ENCODE measurements around the gene USP33. TPM values are rescaled to one million over a fixed set of nuclear protein-coding genes. Genes with fewer than 3 reads are reported as not detected.

USP33 gene
- total RNA-seq, 4 donors from 2014 or later = 50.9 to 90.5 (median 69.4) TPM

DNA sequence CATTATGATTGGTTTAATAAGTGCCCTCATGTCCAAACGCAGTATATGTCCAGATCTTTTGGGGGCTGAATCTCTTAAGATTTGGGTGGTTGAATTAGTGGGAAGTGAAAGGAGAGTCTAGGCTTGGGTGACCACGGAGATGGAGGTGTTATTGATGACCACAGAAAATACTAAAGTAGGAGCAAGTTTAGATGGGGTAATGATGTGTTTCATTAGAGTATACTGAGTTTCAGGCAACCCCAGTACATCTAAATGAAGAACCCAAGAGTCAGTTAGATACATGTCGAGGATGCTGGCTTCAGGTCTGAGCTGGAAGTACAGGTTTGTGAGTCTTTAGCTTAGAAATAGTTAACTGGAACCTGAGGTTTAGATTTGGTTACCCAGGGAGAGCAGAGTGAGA, 70.7 kb downstream of the USP33 start:
- no peaks in the 10 kb centered on the region for H3K9me3 ChIP-seq
- H3K27ac ChIP-seq = no peak overlapping the region
- peaks cover 0 to 5% (median 4%) of the 10 kb centered on the region in 4 donors for H3K4me1 ChIP-seq
- in situ Hi-C loops (cut with MboI; ENCODE audit: low pct_ligation_motif_present in 1 of 4, low pct_unique_long_range_greater_than_20kb in 1 of 4, low sequenced_read_pairs in 3 of 4) = no loop called here
- no peaks in the 10 kb centered on the region for H3K27me3 ChIP-seq
- intact Hi-C loops (cut with DNase I; ENCODE audit: low total_unique reads) = no loop called here
- H3K36me3 ChIP-seq = peaks cover 0 to 3% (median under 1%) of the 10 kb centered on the region in 4 donors
- no peak for DNase-seq
- WGBS, 2 donors (ENCODE audit: low coverage in 1 of 2) = 78 to 89% methylated on average over 3 of the region's 3 CpGs
- no peak for TF ChIP-seq POLR2A (IDR thresholded peaks at IDR 0.05)
- no peak for TF ChIP-seq EP300 (IDR thresholded peaks at IDR 0.05; ENCODE audit: low read depth)
- TF ChIP-seq POLR2AphosphoS5 (IDR thresholded peaks at IDR 0.05) = no peak
- TF ChIP-seq, protein P1, sequence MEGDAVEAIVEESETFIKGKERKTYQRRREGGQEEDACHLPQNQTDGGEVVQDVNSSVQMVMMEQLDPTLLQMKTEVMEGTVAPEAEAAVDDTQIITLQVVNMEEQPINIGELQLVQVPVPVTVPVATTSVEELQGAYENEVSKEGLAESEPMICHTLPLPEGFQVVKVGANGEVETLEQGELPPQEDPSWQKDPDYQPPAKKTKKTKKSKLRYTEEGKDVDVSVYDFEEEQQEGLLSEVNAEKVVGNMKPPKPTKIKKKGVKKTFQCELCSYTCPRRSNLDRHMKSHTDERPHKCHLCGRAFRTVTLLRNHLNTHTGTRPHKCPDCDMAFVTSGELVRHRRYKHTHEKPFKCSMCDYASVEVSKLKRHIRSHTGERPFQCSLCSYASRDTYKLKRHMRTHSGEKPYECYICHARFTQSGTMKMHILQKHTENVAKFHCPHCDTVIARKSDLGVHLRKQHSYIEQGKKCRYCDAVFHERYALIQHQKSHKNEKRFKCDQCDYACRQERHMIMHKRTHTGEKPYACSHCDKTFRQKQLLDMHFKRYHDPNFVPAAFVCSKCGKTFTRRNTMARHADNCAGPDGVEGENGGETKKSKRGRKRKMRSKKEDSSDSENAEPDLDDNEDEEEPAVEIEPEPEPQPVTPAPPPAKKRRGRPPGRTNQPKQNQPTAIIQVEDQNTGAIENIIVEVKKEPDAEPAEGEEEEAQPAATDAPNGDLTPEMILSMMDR (IDR thresholded peaks at IDR 0.05) = no peak
- H3K4me3 ChIP-seq = no peak overlapping the region

DNA sequence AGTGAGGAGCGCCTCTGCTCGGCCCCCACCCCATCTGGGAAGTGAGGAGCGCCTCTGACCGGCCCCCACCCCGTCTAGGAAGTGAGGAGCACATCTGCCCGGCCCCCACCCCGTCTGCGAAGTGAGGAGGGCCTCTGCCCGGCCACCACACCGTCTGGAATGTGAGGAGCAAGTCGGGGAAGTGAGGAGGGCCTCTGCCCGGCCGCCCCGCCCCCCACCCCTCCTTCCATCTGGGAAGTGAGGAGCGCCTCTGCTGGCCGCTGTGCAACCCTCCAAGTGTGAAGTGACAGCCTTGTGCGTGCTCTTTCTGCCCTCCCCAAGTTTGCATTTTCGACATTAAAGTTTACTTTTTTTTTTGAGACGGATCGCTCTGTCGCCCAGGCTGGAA, 72.1 kb downstream of the USP33 start:
- H3K36me3 ChIP-seq = no peaks in the 10 kb centered on the region
- peaks cover 0 to 10% (median 9%) of the 10 kb centered on the region in 4 donors for H3K4me1 ChIP-seq
- TF ChIP-seq, protein P1 (IDR thresholded peaks at IDR 0.05) = peak in 4 of 5 experiments; percentile 22 to 42 (median 32)
- TF ChIP-seq EP300 (IDR thresholded peaks at IDR 0.05; ENCODE audit: low read depth) = no peak
- H3K27ac ChIP-seq = peak overlapping the region in 1 of 4 donors; percentile 3
- no peaks in the 10 kb centered on the region for H3K27me3 ChIP-seq
- in situ Hi-C loops (cut with MboI; ENCODE audit: low pct_ligation_motif_present in 1 of 4, low pct_unique_long_range_greater_than_20kb in 1 of 4, low sequenced_read_pairs in 3 of 4) (no loop called here), intact Hi-C loops (cut with DNase I; ENCODE audit: low total_unique reads) (no loop called here)
- WGBS, 2 donors (ENCODE audit: low coverage in 1 of 2) = 46% methylated on average over 16 of the region's 21 CpGs; no CpG with 5 or more reads in 1 of the 2 donors
- DNase-seq = no peak
- no peaks in the 10 kb centered on the region for H3K9me3 ChIP-seq
- peak overlapping the region in 3 of 4 donors; percentile 16 to 27 (median 20) for H3K4me3 ChIP-seq

DNA sequence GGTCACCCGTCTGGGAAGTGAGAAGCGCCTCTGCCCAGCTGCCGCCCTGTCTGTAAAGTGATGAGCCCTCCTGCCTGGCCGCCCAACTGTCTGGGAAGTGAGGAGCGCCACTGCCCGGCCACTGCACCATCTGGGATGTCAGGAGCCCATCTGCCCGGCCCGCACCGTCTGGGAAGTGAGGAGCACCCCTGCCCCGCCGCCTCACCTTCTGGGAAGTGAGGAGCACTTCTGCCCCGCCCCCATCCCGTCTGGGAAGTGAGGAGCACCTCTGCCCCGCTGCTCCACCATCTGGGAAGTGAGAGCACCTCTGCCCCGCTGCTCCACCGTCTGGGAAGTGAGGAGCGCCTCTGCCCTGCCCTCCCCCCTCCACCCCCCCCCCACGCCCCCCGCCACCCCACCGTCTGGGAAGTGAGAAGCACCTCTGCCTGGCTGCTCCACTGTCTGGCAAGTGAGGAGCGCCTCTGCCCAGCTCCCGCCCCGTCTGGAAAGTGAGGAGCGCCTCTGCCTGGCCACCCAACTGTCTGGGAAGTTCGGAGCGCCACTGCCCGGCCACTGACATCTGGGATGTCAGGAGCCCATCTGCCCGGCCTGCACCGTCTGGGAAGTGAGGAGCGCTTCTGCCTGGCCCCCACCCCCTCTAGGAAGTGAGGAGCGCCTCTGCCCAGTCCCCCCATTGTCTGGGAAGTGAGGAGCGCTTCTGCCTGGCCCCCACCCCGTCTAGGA, 72.7 kb downstream of the USP33 start:
- intact Hi-C loops (cut with DNase I; ENCODE audit: low total_unique reads) (no loop called here), in situ Hi-C loops (cut with MboI; ENCODE audit: low pct_ligation_motif_present in 1 of 4, low pct_unique_long_range_greater_than_20kb in 1 of 4, low sequenced_read_pairs in 3 of 4) (no loop called here)
- WGBS, 2 donors (ENCODE audit: low coverage in 1 of 2) = 87% methylated on average over 19 of the region's 33 CpGs; no CpG with 5 or more reads in 1 of the 2 donors
- H3K9me3 ChIP-seq = no peaks in the 10 kb centered on the region
- H3K4me3 ChIP-seq = peak overlapping the region in 2 of 4 donors; percentile 20 to 27
- H3K4me1 ChIP-seq = peaks cover 0 to 11% (median 9%) of the 10 kb centered on the region in 4 donors
- TF ChIP-seq, protein P1 (IDR thresholded peaks at IDR 0.05) = no peak
- no peaks in the 10 kb centered on the region for H3K36me3 ChIP-seq
- no peak for DNase-seq
- no peaks in the 10 kb centered on the region for H3K27me3 ChIP-seq
- H3K27ac ChIP-seq = no peak overlapping the region

DNA sequence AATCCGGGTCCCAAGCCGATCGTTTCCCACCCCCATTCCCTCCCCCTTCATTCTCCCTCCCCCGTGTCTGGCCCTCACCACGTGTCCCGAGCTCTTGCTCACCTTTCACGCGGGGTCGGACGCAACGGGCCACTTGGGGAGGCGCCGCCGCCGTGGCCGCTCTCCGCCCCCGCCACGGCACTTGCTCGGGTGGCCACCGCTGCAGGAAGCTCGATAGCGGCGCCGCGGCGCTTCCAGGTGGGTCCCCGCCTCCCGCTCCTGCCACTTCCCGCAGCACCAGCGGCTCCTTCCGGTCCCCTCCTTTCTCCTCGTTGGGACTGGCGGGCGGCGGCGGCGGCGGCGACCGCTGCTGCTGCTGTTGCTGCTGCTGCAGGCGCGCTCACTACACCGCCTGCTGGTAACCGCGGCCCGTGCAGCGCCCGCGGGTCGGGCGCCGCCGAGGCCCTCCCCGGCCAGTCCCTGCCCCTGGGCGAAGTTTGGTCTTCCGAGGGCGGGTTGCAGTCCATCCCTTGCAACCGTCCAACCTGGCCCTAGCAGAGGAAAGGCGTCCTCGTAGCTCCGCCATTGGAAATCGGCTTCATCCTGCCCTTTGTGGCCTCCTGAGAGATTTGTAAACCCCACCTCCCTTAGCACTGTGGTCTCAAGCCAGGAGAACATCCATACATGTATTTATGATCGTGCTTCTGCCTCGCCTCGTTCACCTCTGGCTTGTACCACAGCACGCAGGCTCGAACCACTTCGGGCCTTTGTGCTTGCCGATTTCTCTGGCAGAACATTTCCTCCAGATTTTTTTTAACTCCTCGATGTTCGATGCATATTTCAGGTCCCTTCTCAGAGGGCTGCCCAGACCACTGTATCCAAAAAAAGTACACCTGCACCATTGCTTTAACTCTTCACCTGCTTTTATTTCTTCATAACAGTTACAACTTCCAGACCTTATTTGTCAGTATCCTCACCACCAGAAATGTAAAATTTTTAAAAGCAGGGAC, 76.2 kb downstream of the USP33 start:
- in situ Hi-C loops (cut with MboI; ENCODE audit: low pct_ligation_motif_present in 1 of 4, low pct_unique_long_range_greater_than_20kb in 1 of 4, low sequenced_read_pairs in 3 of 4) (no loop called here), intact Hi-C loops (cut with DNase I; ENCODE audit: low total_unique reads) (no loop called here)
- peak; percentile 49 for TF ChIP-seq POLR2A (IDR thresholded peaks at IDR 0.05)
- TF ChIP-seq POLR2AphosphoS5 (IDR thresholded peaks at IDR 0.05) = peak in 2 of 3 donors; percentile 67 to 70
- TF ChIP-seq EP300 (IDR thresholded peaks at IDR 0.05; ENCODE audit: low read depth) = no peak
- TF ChIP-seq, protein P1 (IDR thresholded peaks at IDR 0.05) = peak; percentile 80 to 96 (median 91)
- H3K9me3 ChIP-seq = no peaks in the 10 kb centered on the region
- peaks cover 15 to 46% (median 33%) of the 10 kb centered on the region in 4 donors for H3K4me1 ChIP-seq
- no peaks in the 10 kb centered on the region for H3K27me3 ChIP-seq
- WGBS, 2 donors (ENCODE audit: low coverage in 1 of 2) = 0% methylated on average over 1 to 59 of the region's 72 CpGs
- H3K27ac ChIP-seq = peak overlapping the region; percentile 93 to 99 (median 96)
- DNase-seq = peak; percentile 94
- H3K4me3 ChIP-seq = peak overlapping the region; percentile 73 to 98 (median 85)
- H3K36me3 ChIP-seq = no peaks in the 10 kb centered on the region
